CD1c-positive myeloid dendritic cell (primary cell): Measurements from ENCODE around the gene MPIG6B.

ENCODE experiments used
- DNase-seq: peaks from one replicate; pipeline ENCODE4 v3.0.0-alpha.2; 2016; ENCODE audit errors: extremely low spot score

The MPIG6B gene

GRCh38 chr6:31723245-31723979 is at the start of gene MPIG6B:
Gene MPIG6B, plus strand, starts transcription at chr6:31723373. Its CDS starts 11 bp downstream, at chr6:31723384.
- no peak for DNase-seq

- DNase-seq = no peak
These were observed 46.8 kb upstream of the MPIG6B start for GRCh38 chr6:31676322-31676903.

GRCh38 chr6:31676904-31677303 is 46.3 kb upstream of the MPIG6B start:
- DNase-seq = no peak

- DNase-seq = no peak
These were observed 45.2 kb upstream of the MPIG6B start for GRCh38 chr6:31677955-31678354.

- DNase-seq = peak; percentile 71
These were observed 42.7 kb upstream of the MPIG6B start, which contains the start of gene LY6G5C for GRCh38 chr6:31680226-31681134. Gene LY6G5C, minus strand, starts transcription at chr6:31681067. Its CDS starts 694 bp downstream, at chr6:31680373.

- DNase-seq = peak; percentile 39
These were observed 42.0 kb upstream of the MPIG6B start for GRCh38 chr6:31681135-31681671.

- no peak for DNase-seq
These were observed 39.6 kb upstream of the MPIG6B start for GRCh38 chr6:31683591-31683990.

- no peak for DNase-seq
These were observed 36.7 kb upstream of the MPIG6B start for GRCh38 chr6:31686483-31686882.

GRCh38 chr6:31687321-31687720 is 35.9 kb upstream of the MPIG6B start:
- no peak for DNase-seq

- DNase-seq = no peak
These were observed 35.1 kb upstream of the MPIG6B start for GRCh38 chr6:31687860-31688693.

- DNase-seq = no peak
These were observed 33.7 kb upstream of the MPIG6B start for GRCh38 chr6:31689249-31690110.

GRCh38 chr6:31690231-31691077 is 32.7 kb upstream of the MPIG6B start:
- no peak for DNase-seq

- DNase-seq = no peak
These were observed 32.1 kb upstream of the MPIG6B start for GRCh38 chr6:31691078-31691463.

GRCh38 chr6:31691564-31692108 is 31.5 kb upstream of the MPIG6B start:
- no peak for DNase-seq

GRCh38 chr6:31692353-31692752 is 30.8 kb upstream of the MPIG6B start:
- DNase-seq = no peak

GRCh38 chr6:31692886-31693285 is 30.3 kb upstream of the MPIG6B start:
- DNase-seq = no peak

GRCh38 chr6:31693535-31693934 is 29.6 kb upstream of the MPIG6B start:
- no peak for DNase-seq

- DNase-seq = no peak
These were observed 25.6 kb upstream of the MPIG6B start for GRCh38 chr6:31697555-31697954.
